Measurements from ENCODE around the gene TROAP. TPM values are rescaled to one million over a fixed set of nuclear protein-coding genes. Genes with fewer than 3 reads are reported as not detected.

The TROAP gene
- total and polyA plus RNA-seq, 8 donors, result 0.08 to 1.3 (median 0.46) TPM; not detected in 1

GRCh38 chr12:49288922-49289555 is 34.0 kb upstream of the TROAP start:
- Histone ChIP-seq H3K4me3 (no peak overlapping the region), H3K27ac (no peak overlapping the region), H3K9me3 (no peaks in the 10 kb centered on the region), H3K36me3 (no peaks in the 10 kb centered on the region), H3K4me1 (no peaks in the 10 kb centered on the region), H3K27me3 (peaks cover 0 to 4% (median 0%) of the 10 kb centered on the region in 4 donors)
- DNase-seq, result peak in 1 of 6 donors; percentile 21
- ATAC-seq, result no peak
- 64 to 72% methylated on average over 9 of the region's 9 CpGs for WGBS, 2 donors
- intact Hi-C loops (cut with DNase I), result no loop called here
- TF ChIP-seq CTCF (IDR thresholded peaks at IDR 0.05), result no peak
- FAIRE-seq, result no peak

- FAIRE-seq, result no peak
- no peak for TF ChIP-seq CTCF (IDR thresholded peaks at IDR 0.05)
- intact Hi-C loops (cut with DNase I), result no loop called here
- Histone ChIP-seq H3K4me3 (no peak overlapping the region), H3K4me1 (peaks cover 7 to 10% (median 7%) of the 10 kb centered on the region in 3 donors), H3K27ac (no peak overlapping the region), H3K9me3 (no peaks in the 10 kb centered on the region), H3K36me3 (no peaks in the 10 kb centered on the region), H3K27me3 (peaks cover 0 to 15% (median 0%) of the 10 kb centered on the region in 4 donors)
- peak in 2 of 4 donors; percentile 9 to 31 for ATAC-seq
- no peak for DNase-seq
- 59 to 62% methylated on average over 7 of the region's 7 CpGs for WGBS, 2 donors
Observed at GRCh38 chr12:49292729-49293055, 30.4 kb upstream of the TROAP start.

GRCh38 chr12:49293056-49293956 is 29.7 kb upstream of the TROAP start:
- ATAC-seq, result peak in 2 of 4 donors; percentile 37 to 38
- no peak for FAIRE-seq
- H3K4me1 ChIP-seq, result peaks cover 7 to 10% (median 7%) of the 10 kb centered on the region in 3 donors
- peak in 3 of 6 donors; percentile 35 to 75 (median 53) for DNase-seq
- H3K27me3 ChIP-seq, result peaks cover 0 to 15% (median 0%) of the 10 kb centered on the region in 4 donors
- H3K4me3 ChIP-seq, result no peak overlapping the region
- no peaks in the 10 kb centered on the region for H3K36me3 ChIP-seq
- H3K27ac ChIP-seq, result no peak overlapping the region
- no peaks in the 10 kb centered on the region for H3K9me3 ChIP-seq
- WGBS, 2 donors, result 53% methylated on average over 13 to 18 of the region's 18 CpGs
- no peak for TF ChIP-seq CTCF (IDR thresholded peaks at IDR 0.05)
- intact Hi-C loops (cut with DNase I), result no loop called here

- intact Hi-C loops (cut with DNase I), result no loop called here
- DNase-seq (peak in 2 of 6 donors; percentile 42 to 46), FAIRE-seq (no peak), ATAC-seq (no peak)
- no peak overlapping the region for H3K4me3 ChIP-seq
- no peak overlapping the region for H3K27ac ChIP-seq
- WGBS, 2 donors, result 78 to 89% methylated on average over 8 of the region's 8 CpGs
- peaks cover 0 to 15% (median 0%) of the 10 kb centered on the region in 4 donors for H3K27me3 ChIP-seq
- no peaks in the 10 kb centered on the region for H3K9me3 ChIP-seq
- no peaks in the 10 kb centered on the region for H3K36me3 ChIP-seq
- H3K4me1 ChIP-seq, result peaks cover 7 to 10% (median 7%) of the 10 kb centered on the region in 3 donors
- TF ChIP-seq CTCF (IDR thresholded peaks at IDR 0.05), result no peak
Observed at GRCh38 chr12:49294086-49294803, 28.8 kb upstream of the TROAP start.
